GM10266 (cell line): Measurements from ENCODE around the gene MARS1.

ENCODE experiments used
- DNase-seq: peaks from one replicate; pipeline ENCODE4 v3.0.0; 2012; ENCODE audit errors: extremely low spot score
- CTCF ChIP-seq: IDR thresholded peaks from 2 replicates; pipeline ENCODE4 v1.5.1; 2012; ENCODE audit warnings: mild to moderate bottlenecking, low read depth; ENCODE audit not compliant: control insufficient read depth, insufficient read depth; ENCODE audit errors: missing control alignments

MARS1 gene

GRCh38 chr12:57546438-57547287, 58.8 kb downstream of the MARS1 start, which contains the start of gene DCTN2:
DCTN2 (minus strand) TSS chr12:57547192; CDS start chr12:57547063, 129 bp downstream.
- DNase-seq, result peak; percentile 99
- peak; percentile 8 for TF ChIP-seq CTCF

DNA sequence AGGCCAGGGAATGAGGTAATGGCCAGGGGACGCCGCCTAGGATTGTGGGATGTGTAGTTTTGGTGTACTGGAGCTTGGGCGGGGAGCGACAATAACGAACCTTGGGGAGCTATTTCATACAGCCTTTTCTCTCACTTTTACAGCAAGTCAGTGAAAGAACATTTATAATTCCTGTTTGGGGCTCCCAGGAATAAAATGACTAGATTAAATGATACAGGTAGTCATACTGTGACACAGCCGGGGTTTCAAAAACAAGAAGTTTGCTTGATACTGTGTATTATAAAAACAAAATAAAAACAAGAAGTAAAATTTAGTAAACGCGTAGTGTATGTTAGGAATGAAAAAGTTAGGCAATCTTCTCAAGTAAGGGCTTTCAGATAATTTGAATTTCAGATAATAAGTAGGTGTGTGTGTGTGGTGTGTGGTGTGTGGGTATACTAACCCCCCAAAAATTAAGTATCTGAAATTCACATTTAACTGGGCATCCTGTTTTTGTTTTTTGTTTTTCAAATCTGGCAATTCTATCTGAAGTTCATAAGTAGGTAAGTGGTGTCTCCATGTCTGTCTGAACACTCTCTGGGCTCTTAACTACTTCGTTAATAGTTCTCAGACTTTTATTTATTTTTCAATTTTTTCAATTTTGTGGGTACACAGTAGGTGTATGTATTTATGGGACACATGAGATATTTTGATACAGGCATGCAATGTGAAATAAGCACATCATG, 59.6 kb downstream of the MARS1 start:
- TF ChIP-seq CTCF, result no peak
- DNase-seq, result no peak

- DNase-seq, result no peak
- no peak for TF ChIP-seq CTCF
Measured at GRCh38 chr12:57548013-57548315, 60.1 kb downstream of the MARS1 start.

- DNase-seq, result no peak
- TF ChIP-seq CTCF, result no peak
Measured at GRCh38 chr12:57548488-57548887, 60.6 kb downstream of the MARS1 start.

GRCh38 chr12:57549203-57549908, 61.5 kb downstream of the MARS1 start:
- no peak for DNase-seq
- TF ChIP-seq CTCF, result no peak

DNA sequence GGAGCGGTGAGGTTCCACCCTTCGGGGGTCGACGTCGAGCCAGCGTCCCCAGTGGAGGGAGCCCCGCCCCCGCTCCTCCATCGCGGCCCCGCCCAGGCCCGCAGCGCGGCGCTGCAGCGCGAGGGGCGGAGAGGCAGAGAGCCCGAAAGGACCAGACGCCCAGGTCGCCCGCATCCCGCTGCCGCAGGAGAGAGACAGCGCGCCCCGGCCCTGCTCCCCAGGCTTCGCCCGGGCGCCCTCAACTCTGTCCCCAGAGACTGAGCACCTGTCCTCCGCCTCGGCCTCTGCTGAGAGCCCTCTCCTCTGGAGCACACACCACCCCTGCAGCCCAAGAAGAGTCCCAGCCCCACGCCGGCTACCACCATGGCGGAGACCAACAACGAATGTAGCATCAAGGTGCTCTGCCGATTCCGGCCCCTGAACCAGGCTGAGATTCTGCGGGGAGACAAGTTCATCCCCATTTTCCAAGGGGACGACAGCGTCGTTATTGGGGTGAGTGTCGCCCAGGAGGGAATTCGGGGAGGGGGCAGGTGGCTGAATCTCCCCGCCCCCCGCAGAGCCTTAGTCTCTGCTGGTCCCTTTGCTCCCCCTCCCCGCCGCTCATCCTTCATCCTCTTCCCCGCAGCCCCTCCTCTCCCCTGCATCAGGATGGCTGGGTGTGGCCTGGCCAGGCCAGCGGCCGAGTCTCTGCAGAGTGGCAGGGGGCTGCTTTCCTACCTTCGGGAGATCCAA, 62.2 kb downstream of the MARS1 start, which contains the start of gene KIF5A:
Gene KIF5A, plus strand, starts transcription at position 136 of the 732 bp plus-strand sequence. Its CDS starts 228 bp downstream, at position 364.
- peak; percentile 19 for TF ChIP-seq CTCF
- DNase-seq, result peak; percentile 73
